ENCODE results near the gene TM6SF1. TPM values are rescaled to one million over a fixed set of nuclear protein-coding genes. Genes with fewer than 3 reads are reported as not detected.

TM6SF1 gene
- total RNA-seq, 4 donors from 2014 or later, result 7.1 to 49.1 (median 13.7) TPM

DNA sequence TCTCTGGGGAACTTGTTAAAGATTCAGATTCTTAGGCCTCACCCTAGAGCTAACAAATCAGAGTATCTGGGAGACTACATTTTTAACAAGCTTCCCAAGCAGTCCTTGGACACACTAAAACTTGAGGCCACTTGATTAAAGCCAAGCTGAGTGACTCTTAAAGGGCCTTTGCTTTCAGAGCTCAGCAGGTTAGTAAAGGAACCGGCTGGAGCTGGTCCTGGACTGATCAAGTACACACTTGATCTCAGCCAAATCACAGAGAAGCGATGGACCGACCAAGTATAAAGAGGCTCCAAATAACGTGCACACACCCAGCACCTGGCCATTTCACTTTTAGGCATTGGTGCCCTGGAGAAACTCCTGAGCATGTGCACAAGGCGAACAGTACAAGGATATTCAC is 12.9 kb upstream of the TM6SF1 start:
- no peak for DNase-seq
- in situ Hi-C loops (cut with MboI; ENCODE audit: low sequenced_read_pairs in 4 of 4) (no loop called here), intact Hi-C loops (cut with DNase I; ENCODE audit: low total_unique reads) (no loop called here)
- Histone ChIP-seq H3K4me3 (no peak overlapping the region), H3K9me3 (no peaks in the 10 kb centered on the region), H3K27ac (peak overlapping the region; percentile 46 to 68 (median 64)), H3K27me3 (no peaks in the 10 kb centered on the region), H3K36me3 (no peaks in the 10 kb centered on the region), H3K4me1 (peaks cover 21 to 23% of the 10 kb centered on the region in 2 donors)
- peak; percentile 46 to 56 for ATAC-seq
- no peak for TF ChIP-seq POLR2A (IDR thresholded peaks at IDR 0.05)
- TF ChIP-seq, protein P1, sequence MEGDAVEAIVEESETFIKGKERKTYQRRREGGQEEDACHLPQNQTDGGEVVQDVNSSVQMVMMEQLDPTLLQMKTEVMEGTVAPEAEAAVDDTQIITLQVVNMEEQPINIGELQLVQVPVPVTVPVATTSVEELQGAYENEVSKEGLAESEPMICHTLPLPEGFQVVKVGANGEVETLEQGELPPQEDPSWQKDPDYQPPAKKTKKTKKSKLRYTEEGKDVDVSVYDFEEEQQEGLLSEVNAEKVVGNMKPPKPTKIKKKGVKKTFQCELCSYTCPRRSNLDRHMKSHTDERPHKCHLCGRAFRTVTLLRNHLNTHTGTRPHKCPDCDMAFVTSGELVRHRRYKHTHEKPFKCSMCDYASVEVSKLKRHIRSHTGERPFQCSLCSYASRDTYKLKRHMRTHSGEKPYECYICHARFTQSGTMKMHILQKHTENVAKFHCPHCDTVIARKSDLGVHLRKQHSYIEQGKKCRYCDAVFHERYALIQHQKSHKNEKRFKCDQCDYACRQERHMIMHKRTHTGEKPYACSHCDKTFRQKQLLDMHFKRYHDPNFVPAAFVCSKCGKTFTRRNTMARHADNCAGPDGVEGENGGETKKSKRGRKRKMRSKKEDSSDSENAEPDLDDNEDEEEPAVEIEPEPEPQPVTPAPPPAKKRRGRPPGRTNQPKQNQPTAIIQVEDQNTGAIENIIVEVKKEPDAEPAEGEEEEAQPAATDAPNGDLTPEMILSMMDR (IDR thresholded peaks at IDR 0.05 in 4 of 5, conservative IDR thresholded peaks at IDR 0.05 in 1 of 5), result no peak

DNA sequence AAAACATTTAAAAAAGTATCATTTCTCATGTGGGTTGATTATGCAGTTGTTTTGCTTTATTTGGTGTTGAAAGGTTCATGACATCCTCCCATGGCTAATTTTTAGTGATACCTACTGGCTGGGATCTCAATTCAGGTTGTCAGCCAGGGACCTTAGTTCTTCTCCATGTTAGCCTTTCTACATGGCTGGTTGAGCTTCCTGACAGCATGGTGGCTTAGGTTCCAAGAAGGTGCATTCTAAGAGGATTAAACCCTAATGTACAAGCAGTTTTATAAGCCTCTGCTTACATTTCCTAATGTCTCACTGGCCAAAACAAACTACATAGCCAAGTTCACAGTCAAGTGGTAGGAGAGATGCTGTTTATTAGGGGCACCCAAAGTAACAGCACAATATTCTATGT is 9.4 kb upstream of the TM6SF1 start:
- in situ Hi-C loops (cut with MboI; ENCODE audit: low sequenced_read_pairs in 4 of 4) (no loop called here), intact Hi-C loops (cut with DNase I; ENCODE audit: low total_unique reads) (no loop called here)
- no peaks in the 10 kb centered on the region for H3K9me3 ChIP-seq
- peak overlapping the region in 2 of 4 donors; percentile 75 to 79 for H3K27ac ChIP-seq
- peaks cover 27 to 33% of the 10 kb centered on the region in 2 donors for H3K4me1 ChIP-seq
- no peaks in the 10 kb centered on the region for H3K27me3 ChIP-seq
- no peak overlapping the region for H3K4me3 ChIP-seq
- ATAC-seq (no peak), DNase-seq (no peak)
- no peaks in the 10 kb centered on the region for H3K36me3 ChIP-seq
- TF ChIP-seq, protein P1 (IDR thresholded peaks at IDR 0.05 in 4 of 5, conservative IDR thresholded peaks at IDR 0.05 in 1 of 5), result no peak
- TF ChIP-seq POLR2A (IDR thresholded peaks at IDR 0.05), result no peak

DNA sequence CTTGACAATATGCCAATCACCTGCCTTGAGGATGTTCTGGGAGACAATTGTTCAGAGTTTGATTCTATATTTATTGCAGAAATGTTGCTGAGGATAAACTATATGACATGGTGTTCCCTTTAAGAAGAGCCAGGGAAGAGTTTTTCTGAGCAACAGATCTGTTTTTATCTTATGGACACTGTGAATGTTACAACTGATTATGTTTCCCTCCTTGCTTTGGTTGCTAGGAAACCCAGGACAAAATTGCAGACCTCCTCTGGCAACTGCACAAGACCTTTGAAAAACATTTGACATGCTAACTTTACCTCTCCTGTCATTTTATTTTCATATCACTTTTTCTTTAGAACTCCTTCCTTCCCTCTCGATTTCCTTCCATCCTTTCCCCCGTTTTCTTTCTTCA is 8.2 kb upstream of the TM6SF1 start:
- Histone ChIP-seq H3K36me3 (no peaks in the 10 kb centered on the region), H3K27ac (peak overlapping the region; percentile 75 to 84 (median 78)), H3K4me1 (peaks cover 23 to 33% of the 10 kb centered on the region in 2 donors), H3K27me3 (no peaks in the 10 kb centered on the region), H3K4me3 (no peak overlapping the region), H3K9me3 (no peaks in the 10 kb centered on the region)
- intact Hi-C loops (cut with DNase I; ENCODE audit: low total_unique reads) (no loop called here), in situ Hi-C loops (cut with MboI; ENCODE audit: low sequenced_read_pairs in 4 of 4) (no loop called here)
- TF ChIP-seq POLR2A (IDR thresholded peaks at IDR 0.05), result no peak
- TF ChIP-seq, protein P1 (IDR thresholded peaks at IDR 0.05 in 4 of 5, conservative IDR thresholded peaks at IDR 0.05 in 1 of 5), result no peak
- DNase-seq, result no peak
- no peak for ATAC-seq

DNA sequence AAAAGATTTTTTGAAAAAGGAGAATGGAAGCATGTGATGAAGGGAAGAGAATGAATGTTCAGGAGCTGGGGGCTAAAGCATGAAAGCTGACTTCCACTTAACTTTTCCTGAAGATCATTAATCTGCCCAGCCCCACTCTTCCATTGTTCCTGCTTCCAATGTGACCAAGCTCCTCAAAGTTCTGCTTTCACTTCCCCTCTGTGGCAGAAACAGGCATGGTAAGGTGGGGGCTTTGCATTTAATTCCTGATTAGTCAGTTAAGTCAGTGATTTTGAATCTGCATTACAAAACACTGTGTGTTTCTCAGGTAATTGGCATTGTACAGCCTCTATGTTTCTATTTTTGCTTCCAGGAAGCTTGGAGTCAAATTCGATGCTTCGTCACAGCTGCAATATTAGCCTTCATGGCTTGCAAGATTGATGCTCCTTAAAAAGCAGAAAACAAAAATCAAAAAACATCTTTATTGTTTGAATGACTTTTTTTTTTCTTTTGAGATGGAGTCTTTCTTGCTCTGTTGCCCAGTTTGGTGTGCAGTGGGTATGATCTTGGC is 7.3 kb upstream of the TM6SF1 start:
- Histone ChIP-seq H3K4me3 (peak overlapping the region in 1 of 4 donors; percentile 8), H3K9me3 (no peaks in the 10 kb centered on the region), H3K4me1 (peaks cover 16 to 24% of the 10 kb centered on the region in 2 donors), H3K36me3 (no peaks in the 10 kb centered on the region), H3K27me3 (no peaks in the 10 kb centered on the region), H3K27ac (peak overlapping the region; percentile 75 to 84 (median 78))
- no peak for TF ChIP-seq POLR2A (IDR thresholded peaks at IDR 0.05)
- TF ChIP-seq, protein P1 (IDR thresholded peaks at IDR 0.05 in 4 of 5, conservative IDR thresholded peaks at IDR 0.05 in 1 of 5), result no peak
- DNase-seq, result no peak
- intact Hi-C loops (cut with DNase I; ENCODE audit: low total_unique reads), result loop anchor here (10.0 kb wide), 1 partner anchor 335 kb away; no protein-coding TSS in a partner anchor
- in situ Hi-C loops (cut with MboI; ENCODE audit: low sequenced_read_pairs in 4 of 4), result loop anchor here in 2 of 4 donors (10.0 to 25.0 kb wide), 2 partner anchors 85 to 563 kb away; partner anchors contain the start of genes C15orf40 (in 1 of the 2) and RPS17 (in 1 of the 2)
- ATAC-seq, result peak; percentile 84 to 87

Data from gastrocnemius medialis (tissue), 4 donors.